HUDEP-2 (cell line): Measurements from ENCODE around the gene GBP4.
"Not testable (repeated sequence)": the region's sequence is repeated elsewhere in the genome, so short reads cannot be mapped to it uniquely, and the experiment has no call there.

Experiments used
- DNase-seq, 76 experiments: peaks; one replicate each; lab custom pipeline; 2025; ENCODE audit not compliant: unreplicated experiment in 76 of 76; lab: John Stamatoyannopoulos, UW

The GBP4 gene

GRCh38 chr1:89198491-89199072 lies at the start of gene GBP4:
Gene GBP4, minus strand, starts transcription at chr1:89198942. Its CDS starts 108 bp downstream, at chr1:89198834.
- DNase-seq, result peak in 1 of 76 experiments; percentile 0

GRCh38 chr1:89243046-89243445 lies 44.3 kb upstream of the GBP4 start:
- no peak for DNase-seq

GRCh38 chr1:89221341-89221740 lies 22.6 kb upstream of the GBP4 start:
- DNase-seq, result no peak

GRCh38 chr1:89219851-89220250 lies 21.1 kb upstream of the GBP4 start:
- DNase-seq, result not testable (repeated sequence)

- DNase-seq, result not testable (repeated sequence)
Observed at GRCh38 chr1:89218941-89219340, 20.2 kb upstream of the GBP4 start.

GRCh38 chr1:89213347-89213746 lies 14.6 kb upstream of the GBP4 start:
- no peak for DNase-seq

GRCh38 chr1:89211035-89211634 lies 12.4 kb upstream of the GBP4 start:
- no peak for DNase-seq

GRCh38 chr1:89206373-89206772 lies 7.6 kb upstream of the GBP4 start:
- DNase-seq, result no peak

- no peak for DNase-seq
Observed at GRCh38 chr1:89203166-89203565, 4.4 kb upstream of the GBP4 start.

GRCh38 chr1:89201106-89201794 lies 2.5 kb upstream of the GBP4 start:
- DNase-seq, result no peak

GRCh38 chr1:89200663-89201062 lies 1.9 kb upstream of the GBP4 start:
- no peak for DNase-seq

- no peak for DNase-seq
Observed at GRCh38 chr1:89199525-89200031, 836 bp upstream of the GBP4 start.

GRCh38 chr1:89198081-89198480 lies 661 bp downstream of the GBP4 start:
- no peak for DNase-seq

- DNase-seq, result no peak
Observed at GRCh38 chr1:89195476-89195875, 3.3 kb downstream of the GBP4 start.

- DNase-seq, result no peak
Observed at GRCh38 chr1:89191314-89191713, 7.4 kb downstream of the GBP4 start.

- no peak for DNase-seq
Observed at GRCh38 chr1:89190017-89190416, 8.7 kb downstream of the GBP4 start.

GRCh38 chr1:89179343-89179742 lies 19.4 kb downstream of the GBP4 start:
- DNase-seq, result no peak

GRCh38 chr1:89176971-89177370 lies 21.8 kb downstream of the GBP4 start:
- no peak for DNase-seq

- no peak for DNase-seq
Observed at GRCh38 chr1:89175601-89176256, 23.0 kb downstream of the GBP4 start, which contains the start of gene GBP7. Gene GBP7, minus strand, starts transcription at chr1:89176003. Its CDS starts 4,068 bp downstream, at chr1:89171935.

GRCh38 chr1:89174491-89174890 lies 24.3 kb downstream of the GBP4 start:
- DNase-seq, result no peak

GRCh38 chr1:89172468-89173143 lies 26.1 kb downstream of the GBP4 start:
- no peak for DNase-seq
